Measurements from ENCODE around the gene STX7.

STX7 gene

GRCh38 chr6:132506869-132507808, 5.8 kb downstream of the STX7 start:
- DNase-seq (ENCODE audit: extremely low read depth in 1 of 2, low read depth in 1 of 2) = no peak

- no peak for DNase-seq (ENCODE audit: extremely low read depth in 1 of 2, low read depth in 1 of 2)
Observed at GRCh38 chr6:132506461-132506860, 6.5 kb downstream of the STX7 start.

GRCh38 chr6:132505158-132505557, 7.8 kb downstream of the STX7 start:
- DNase-seq (ENCODE audit: extremely low read depth in 1 of 2, low read depth in 1 of 2) = no peak

- DNase-seq (ENCODE audit: extremely low read depth in 1 of 2, low read depth in 1 of 2) = no peak
Observed at GRCh38 chr6:132504757-132505156, 8.2 kb downstream of the STX7 start.

GRCh38 chr6:132499757-132500156, 13.2 kb downstream of the STX7 start:
- no peak for DNase-seq (ENCODE audit: extremely low read depth in 1 of 2, low read depth in 1 of 2)

- no peak for DNase-seq (ENCODE audit: extremely low read depth in 1 of 2, low read depth in 1 of 2)
Observed at GRCh38 chr6:132498638-132499037, 14.3 kb downstream of the STX7 start.

- DNase-seq (ENCODE audit: extremely low read depth in 1 of 2, low read depth in 1 of 2) = no peak
Observed at GRCh38 chr6:132496519-132497180, 16.3 kb downstream of the STX7 start.

GRCh38 chr6:132495604-132496079, 17.3 kb downstream of the STX7 start:
- no peak for DNase-seq (ENCODE audit: extremely low read depth in 1 of 2, low read depth in 1 of 2)

GRCh38 chr6:132494954-132495353, 18.0 kb downstream of the STX7 start:
- DNase-seq (ENCODE audit: extremely low read depth in 1 of 2, low read depth in 1 of 2) = no peak

GRCh38 chr6:132491881-132492280, 21.0 kb downstream of the STX7 start:
- no peak for DNase-seq (ENCODE audit: extremely low read depth in 1 of 2, low read depth in 1 of 2)

- no peak for DNase-seq (ENCODE audit: extremely low read depth in 1 of 2, low read depth in 1 of 2)
Observed at GRCh38 chr6:132491303-132491702, 21.6 kb downstream of the STX7 start.

- DNase-seq (ENCODE audit: extremely low read depth in 1 of 2, low read depth in 1 of 2) = no peak
Observed at GRCh38 chr6:132490478-132491204, 22.3 kb downstream of the STX7 start.

- no peak for DNase-seq (ENCODE audit: extremely low read depth in 1 of 2, low read depth in 1 of 2)
Observed at GRCh38 chr6:132490024-132490423, 22.9 kb downstream of the STX7 start.

- DNase-seq (ENCODE audit: extremely low read depth in 1 of 2, low read depth in 1 of 2) = no peak
Observed at GRCh38 chr6:132489376-132489775, 23.5 kb downstream of the STX7 start.

GRCh38 chr6:132487762-132488161, 25.2 kb downstream of the STX7 start:
- no peak for DNase-seq (ENCODE audit: extremely low read depth in 1 of 2, low read depth in 1 of 2)

- no peak for DNase-seq (ENCODE audit: extremely low read depth in 1 of 2, low read depth in 1 of 2)
Observed at GRCh38 chr6:132484680-132485018, 28.3 kb downstream of the STX7 start.

GRCh38 chr6:132483779-132484679, 28.9 kb downstream of the STX7 start:
- no peak for DNase-seq (ENCODE audit: extremely low read depth in 1 of 2, low read depth in 1 of 2)

GRCh38 chr6:132482581-132482980, 30.3 kb downstream of the STX7 start:
- no peak for DNase-seq (ENCODE audit: extremely low read depth in 1 of 2, low read depth in 1 of 2)

GRCh38 chr6:132481189-132481588, 31.7 kb downstream of the STX7 start:
- DNase-seq (ENCODE audit: extremely low read depth in 1 of 2, low read depth in 1 of 2) = no peak

- DNase-seq (ENCODE audit: extremely low read depth in 1 of 2, low read depth in 1 of 2) = no peak
Observed at GRCh38 chr6:132479131-132479530, 33.8 kb downstream of the STX7 start.

Measured in activated CD8-positive, alpha-beta memory T cell treated with anti-CD3 and anti-CD28 coated beads for 1 hour (primary cell).